H1 (cell line): ENCODE measurements around the gene JOSD1. TPM values are rescaled to one million over a fixed set of nuclear protein-coding genes. Genes with fewer than 3 reads are reported as not detected.

ENCODE experiments used
- CTCF ChIA-PET: fragments of 300-600 bp; sonication (Branson Sonifier 250); formaldehyde crosslinking; loops from one replicate; lab custom pipeline; 2021; ENCODE audit not compliant: partially characterized antibody; lab: Charles Lee
- POLR2A ChIA-PET: fragments of 300-600 bp; sonication (Branson Sonifier 250); formaldehyde crosslinking; loops from one replicate; lab custom pipeline; 2021; ENCODE audit warnings: inconsistent platforms; ENCODE audit not compliant: partially characterized antibody; lab: Charles Lee
- DNase-seq, 2 experiments: peaks; one replicate each; pipeline versions ENCODE4 v3.0.0 to v3.0.0-alpha.2; 2010 to 2022; ENCODE audit warnings: low spot score in 2 of 2, low read depth in 1 of 2, mixed read lengths in 1 of 2
- FAIRE-seq: peaks from 2 replicates; lab custom pipeline; 2011; peaks lifted over from hg19 to GRCh38; lab: Jason Lieb, UNC
- H2AFZ ChIP-seq: 2 replicates; pipeline ENCODE4 v1.8.1; 2012; ENCODE audit warnings: low read length, inconsistent platforms
- H2AK5ac ChIP-seq: 2 replicates; pipeline ENCODE4 v1.6.1; 2013; ENCODE audit warnings: low read depth, low read length
- H2BK120ac ChIP-seq: replicated peaks from 2 replicates; pipeline ENCODE3; 2013; ENCODE audit warnings: low read depth, low read length, inconsistent platforms
- H2BK12ac ChIP-seq: 2 replicates; pipeline ENCODE4 v1.6.1; 2013; ENCODE audit warnings: low read depth, low read length
- H2BK15ac ChIP-seq: 2 replicates; pipeline ENCODE4 v1.6.1; 2013; ENCODE audit warnings: low read length
- H2BK20ac ChIP-seq: 2 replicates; pipeline ENCODE4 v1.6.1; 2013; ENCODE audit warnings: low read length
- H2BK5ac ChIP-seq: 2 replicates; pipeline ENCODE4 v1.6.1; 2013; ENCODE audit warnings: low read depth, low read length
- H3K14ac ChIP-seq: 2 replicates; pipeline ENCODE4 v1.6.1; 2013; ENCODE audit warnings: inconsistent platforms; ENCODE audit not compliant: insufficient read length
- H3K18ac ChIP-seq: 2 replicates; pipeline ENCODE4 v1.6.1; 2013; ENCODE audit warnings: low read length; ENCODE audit errors: extremely low read depth
- H3K23ac ChIP-seq: 2 replicates; pipeline ENCODE4 v1.6.1; 2013; ENCODE audit warnings: inconsistent platforms; ENCODE audit not compliant: insufficient read length
- H3K23me2 ChIP-seq: 2 replicates; pipeline ENCODE4 v1.6.1; 2013; ENCODE audit warnings: low read depth, low read length
- H3K27ac ChIP-seq: 2 replicates; pipeline ENCODE4 v1.6.1; 2011; ENCODE audit warnings: low read depth, low read length, inconsistent platforms
- H3K27me3 ChIP-seq, 4 experiments: replicated peaks in 1 of 4; 1 replicate in 1 of 4; 2 replicates in 3 of 4; pipeline versions ENCODE4 v1.6.1 to v1.8.1; 2011 to 2013; ENCODE audit warnings: low read length in 3 of 4, mild to moderate bottlenecking in 3 of 4, inconsistent platforms in 2 of 4, mixed read lengths in 2 of 4, moderate library complexity in 1 of 4; ENCODE audit not compliant: control insufficient read depth in 3 of 4, insufficient read depth in 3 of 4; ENCODE audit errors: extremely low read depth in 1 of 4
- H3K36me3 ChIP-seq, 4 experiments: 2 replicates each; pipeline versions ENCODE4 v1.6.1 to v1.8.1; 2011 to 2013; ENCODE audit warnings: mild to moderate bottlenecking in 4 of 4, low read length in 3 of 4, moderate library complexity in 2 of 4, control low read depth in 1 of 4, inconsistent platforms in 1 of 4; ENCODE audit not compliant: insufficient read depth in 4 of 4, control insufficient read depth in 2 of 4
- H3K4ac ChIP-seq: replicated peaks from 2 replicates; pipeline ENCODE3; 2013; ENCODE audit warnings: low read length, low read depth, mixed read lengths, inconsistent platforms; ENCODE audit not compliant: insufficient read length
- H3K4me1 ChIP-seq, 4 experiments: replicated peaks in 1 of 4; 1 replicate in 1 of 4; 2 replicates in 3 of 4; pipeline versions ENCODE4 v1.6.1 to v1.8.1; 2011 to 2013; ENCODE audit warnings: low read length in 3 of 4, inconsistent platforms in 2 of 4, mixed read lengths in 1 of 4; ENCODE audit not compliant: insufficient read depth in 4 of 4, control insufficient read depth in 3 of 4
- H3K4me2 ChIP-seq, 2 experiments: 2 replicates each; pipeline versions ENCODE4 v1.6.1 to v1.8.1; 2011 to 2013; ENCODE audit warnings: low read depth in 2 of 2, low read length in 2 of 2, control low read depth in 1 of 2, inconsistent platforms in 1 of 2, mild to moderate bottlenecking in 1 of 2; ENCODE audit not compliant: insufficient read depth in 1 of 2
- H3K4me3 ChIP-seq, 4 experiments: fragments of 200-600, 300-600 bp in 1 of 4; sonication (generic), shearing (Covaris generic), sonication (Bioruptor Twin) in 1 of 4; 2 replicates each; pipeline versions ENCODE4 v1.5.1 to v1.8.1; 2011 to 2016; ENCODE audit warnings: low read length in 4 of 4, low read depth in 3 of 4, control low read depth in 2 of 4, inconsistent platforms in 2 of 4, mild to moderate bottlenecking in 2 of 4, mixed read lengths in 1 of 4, moderate library complexity in 1 of 4; ENCODE audit not compliant: insufficient read depth in 2 of 4; ENCODE audit errors: extremely low read depth in 1 of 4
- H3K56ac ChIP-seq: replicated peaks from 2 replicates; pipeline ENCODE3; 2013; ENCODE audit warnings: low read depth, mild to moderate bottlenecking, mixed read lengths, low read length, inconsistent platforms; ENCODE audit not compliant: insufficient read length
- H3K79me1 ChIP-seq: 2 replicates; pipeline ENCODE4 v1.6.1; 2013; ENCODE audit warnings: low read depth, low read length, control low read depth
- H3K79me2 ChIP-seq, 2 experiments: 2 replicates each; pipeline versions ENCODE4 v1.6.1 to v1.8.1; 2012 to 2013; ENCODE audit warnings: low read length in 2 of 2, mild to moderate bottlenecking in 2 of 2, inconsistent platforms in 1 of 2; ENCODE audit not compliant: insufficient read depth in 2 of 2, control insufficient read depth in 1 of 2
- H3K9ac ChIP-seq, 4 experiments: replicated peaks in 1 of 4; 1 replicate in 1 of 4; 2 replicates in 3 of 4; pipeline versions ENCODE4 v1.6.1 to v1.8.1; 2011 to 2013; ENCODE audit warnings: low read depth in 3 of 4, low read length in 3 of 4, control low read depth in 2 of 4, mild to moderate bottlenecking in 2 of 4, moderate library complexity in 2 of 4, inconsistent platforms in 1 of 4; ENCODE audit errors: extremely low read depth in 1 of 4
- H3K9me3 ChIP-seq, 2 experiments: 2 replicates each; pipeline versions ENCODE4 v1.6.1 to v1.8.1; 2012 to 2013; ENCODE audit warnings: mild to moderate bottlenecking in 2 of 2, moderate library complexity in 2 of 2, control low read depth in 1 of 2, inconsistent platforms in 1 of 2, low read depth in 1 of 2, low read length in 1 of 2, mixed read lengths in 1 of 2; ENCODE audit not compliant: insufficient read depth in 2 of 2
- H4K20me1 ChIP-seq, 2 experiments: replicated peaks in 1 of 2; 2 replicates each; pipeline versions ENCODE3 to v1.8.1; 2011 to 2013; ENCODE audit warnings: inconsistent platforms in 2 of 2, low read length in 2 of 2, mild to moderate bottlenecking in 1 of 2; ENCODE audit not compliant: insufficient read depth in 2 of 2, control insufficient read depth in 1 of 2
- H4K5ac ChIP-seq: 2 replicates; pipeline ENCODE4 v1.6.1; 2013; ENCODE audit warnings: low read length, low read depth, mixed read lengths, inconsistent platforms; ENCODE audit not compliant: insufficient read length
- H4K8ac ChIP-seq: 2 replicates; pipeline ENCODE4 v1.8.0; 2013; ENCODE audit warnings: mild to moderate bottlenecking, moderate library complexity, low read length, inconsistent platforms; ENCODE audit not compliant: insufficient read depth; ENCODE audit errors: extremely low read depth
- H4K91ac ChIP-seq: replicated peaks from 2 replicates; pipeline ENCODE3; 2013; ENCODE audit warnings: low read length, mixed read lengths, inconsistent platforms; ENCODE audit not compliant: insufficient read length
- BCL11A ChIP-seq, 2 experiments: IDR thresholded peaks; one replicate each; pipeline ENCODE4 v1.6.1; 2011; ENCODE audit warnings: low read depth in 2 of 2, low read length in 2 of 2, mild to moderate bottlenecking in 2 of 2
- BRCA1 ChIP-seq: IDR thresholded peaks from 2 replicates; pipeline ENCODE4 v1.6.1; 2012; ENCODE audit warnings: low read depth, low read length, improper control_type of control experiment
- CEBPB ChIP-seq: IDR thresholded peaks from 2 replicates; pipeline ENCODE4 v1.6.1; 2012; ENCODE audit warnings: low read depth, low read length
- CHD2 ChIP-seq: IDR thresholded peaks from 2 replicates; pipeline ENCODE4 v1.6.1; 2012; ENCODE audit warnings: low read length, improper control_type of control experiment
- JUN ChIP-seq: IDR thresholded peaks from 2 replicates; pipeline ENCODE4 v1.6.1; 2011; ENCODE audit warnings: low read depth, mild to moderate bottlenecking, improper control_type of control experiment, low read length
- MAFK ChIP-seq: IDR thresholded peaks from 2 replicates; pipeline ENCODE4 v1.6.1; 2012; ENCODE audit warnings: low read depth, mild to moderate bottlenecking, improper control_type of control experiment, low read length
- POLR2A ChIP-seq, 2 experiments: IDR thresholded peaks; 1 replicate in 1 of 2; 2 replicates in 1 of 2; pipeline ENCODE4 v1.6.1; 2011; ENCODE audit warnings: low read depth in 2 of 2, low read length in 2 of 2, mild to moderate bottlenecking in 2 of 2; ENCODE audit errors: control extremely low read depth in 1 of 2
- POU5F1 ChIP-seq: IDR thresholded peaks from 2 replicates; pipeline ENCODE4 v1.6.1; 2011; ENCODE audit warnings: low read depth, mild to moderate bottlenecking, low read length, moderate library complexity
- TAF7 ChIP-seq: optimal IDR thresholded peaks from 2 replicates; pipeline ENCODE3; 2011; ENCODE audit warnings: low read depth, mild to moderate bottlenecking, inconsistent platforms, low read length, moderate library complexity, borderline replicate concordance
- USF2 ChIP-seq: IDR thresholded peaks from 2 replicates; pipeline ENCODE4 v1.6.1; 2011; ENCODE audit warnings: low read length, improper control_type of control experiment
- YY1 ChIP-seq: IDR thresholded peaks from 2 replicates; pipeline ENCODE4 v1.6.1; 2011; ENCODE audit warnings: low read depth, mild to moderate bottlenecking, low read length
- WGBS, 2 experiments: shearing (Covaris generic) in 1 of 2; methylation state at CpG; one replicate each; pipeline versions ENCODE4 v1.1.6 to v1.1.7; 2013 to 2015; ENCODE audit warnings: low lambda C conversion rate in 2 of 2, mixed read lengths in 2 of 2, inconsistent platforms in 1 of 2, low coverage in 1 of 2, missing lambda C conversion rate in 1 of 2; ENCODE audit not compliant: insufficient replicate concordance in 2 of 2, insufficient coverage in 1 of 2, insufficient read length in 1 of 2; ENCODE audit errors: extremely low coverage in 1 of 2, missing lambda C conversion rate in 1 of 2; 5-methylcytosine and 5-hydroxymethylcytosine counted together
- polyA plus RNA-seq, 7 experiments: library from polyadenylated mRNA; depleted of rRNA in 3 of 7; stranded (reverse) in 5 of 7; unstranded in 2 of 7; fragments of >200 nt in 5 of 7; fragments of 200-250 nt in 2 of 7; gene quantifications; 1 replicate in 5 of 7; 2 replicates in 1 of 7; 4 replicates in 1 of 7; pipeline versions ENCODE4 v1.2.1 to v1.2.3, GENCODE V29; 2011 to 2013; ENCODE audit warnings: missing spikeins in 2 of 7, mixed read lengths in 2 of 7
- total RNA-seq: library from RNA; stranded (reverse); fragmentation: NEBNext Ultra II Directional; extraction: Animal tissue kit (Norgen Biotek cat#: 25700); gene quantifications from 2 replicates; pipeline ENCODE4 v1.2.1, GENCODE V29; 2021

JOSD1 gene
- total and polyA plus RNA-seq, 2 of the 8 experiments (the other 6 are each of a cell fraction or from before 2014, with no cell fraction given): 18.4 to 20.2 TPM

- Histone ChIP-seq H2BK120ac (no peak within 1 kb of the TSS), H3K36me3 (peaks cover 0 to 12% (median 2%) of the 10 kb centered on the region in 4 experiments; a peak in 3 of 8 replicates), H3K79me2 (peaks cover 26 to 45% of the 10 kb centered on the region in 2 experiments), H4K91ac (no peak within 1 kb of the TSS), H2AFZ (0 out of 2 replicates have a peak within 1 kb of the TSS, but pooled peaks have one; percentile 3), H3K27ac (peak within 1 kb of the TSS; percentile 94), H3K9ac (peak within 1 kb of the TSS; percentile 78 to 99 (median 88)), H3K27me3 (no peaks in the 10 kb centered on the region), H3K4me2 (peak within 1 kb of the TSS; percentile 82 to 88), H3K79me1 (0 out of 2 replicates have a peak, but pooled peaks cover 4% of the 10 kb centered on the region), H3K18ac (peak within 1 kb of the TSS; percentile 76; the same call in 1 of the 2 replicates), H3K4me3 (peak within 1 kb of the TSS; percentile 82 to 95 (median 90)), H3K23ac (no peak within 1 kb of the TSS), H2AK5ac (no peak within 1 kb of the TSS), H2BK20ac (no peak within 1 kb of the TSS), H2BK5ac (peak within 1 kb of the TSS; percentile 93), H3K4me1 (peaks cover 10 to 19% (median 14%) of the 10 kb centered on the region in 4 experiments; a peak in 5 of 7 replicates), H2BK12ac (peak within 1 kb of the TSS; percentile 95), H4K20me1 (peaks cover 15 to 18% of the 10 kb centered on the region in 2 experiments), H3K4ac (no peak within 1 kb of the TSS), H3K14ac (no peak within 1 kb of the TSS), H3K9me3 (no peaks in the 10 kb centered on the region), H2BK15ac (no peak within 1 kb of the TSS), H4K8ac (peak within 1 kb of the TSS; percentile 96), H4K5ac (peak within 1 kb of the TSS; percentile 37), H3K56ac (peak within 1 kb of the TSS; percentile 44), H3K23me2 (peaks cover 9% of the 10 kb centered on the region)
- WGBS, 2 experiments: 2% methylated on average over 39 of the region's 55 CpGs; no CpG with 5 or more reads in 1 of the 2 experiments
- ChIA-PET CTCF (interaction anchor here (1.5 to 3.3 kb wide), 3 partner anchors 20 to 27 kb away, joined by 3 to 19 read pairs (median 3); partner anchors contain the start of gene TOMM22), POLR2A (interaction anchor here (0.8 to 5.6 kb wide), 14 partner anchors 8 to 135 kb away, joined by 3 to 39 read pairs (median 4); partner anchors contain the start of genes CBY1, DMC1, FAM227A and TOMM22)
- FAIRE-seq (peak; percentile 98), DNase-seq (peak; percentile 91 to 99)
- TF ChIP-seq YY1 (peak; percentile 94), POU5F1 (no peak), BRCA1 (no peak), MAFK (no peak; the same call in 1 of the 2 replicates), CHD2 (peak; percentile 90), POLR2A (IDR thresholded peaks at IDR 0.05; ENCODE audit: control extremely low read depth in 1 of 2, low read depth in 2 of 2, low read length in 2 of 2) (peak; percentile 73 to 87), CEBPB (no peak), JUN (no peak), BCL11A (IDR thresholded peaks at IDR 0.05; ENCODE audit: low read depth in 2 of 2, low read length in 2 of 2) (no peak), USF2 (no peak), TAF7 (peak; percentile 79)
Measured at GRCh38 chr22:38705235-38706100, 4.7 kb upstream of the JOSD1 start, which contains the start of gene GTPBP1. Gene GTPBP1, plus strand, starts transcription at chr22:38705944. Its CDS starts 12 bp downstream, at chr22:38705956.
